ENCODE results near the gene TMEM116.
"Not testable (repeated sequence)": the region's sequence is repeated elsewhere in the genome, so short reads cannot be mapped to it uniquely, and the experiment has no call there.

Gene TMEM116

GRCh38 chr12:112009596-112009995, 3.4 kb downstream of the TMEM116 start:
- not testable (repeated sequence) for DNase-seq (ENCODE audit: low spot score)

GRCh38 chr12:112008918-112009317, 4.0 kb downstream of the TMEM116 start:
- no peak for DNase-seq (ENCODE audit: low spot score)

- no peak for DNase-seq (ENCODE audit: low spot score)
Observed at GRCh38 chr12:112007945-112008344, 5.0 kb downstream of the TMEM116 start.

GRCh38 chr12:112005419-112006395, 7.3 kb downstream of the TMEM116 start:
- peak; percentile 32 for DNase-seq (ENCODE audit: low spot score)

- no peak for DNase-seq (ENCODE audit: low spot score)
Observed at GRCh38 chr12:112004041-112004440, 8.9 kb downstream of the TMEM116 start.

- no peak for DNase-seq (ENCODE audit: low spot score)
Observed at GRCh38 chr12:112001576-112001975, 11.4 kb downstream of the TMEM116 start.

- DNase-seq (ENCODE audit: low spot score) = no peak
Observed at GRCh38 chr12:112000820-112001219, 12.1 kb downstream of the TMEM116 start.

- not testable (repeated sequence) for DNase-seq (ENCODE audit: low spot score)
Observed at GRCh38 chr12:111999129-111999528, 13.8 kb downstream of the TMEM116 start.

- DNase-seq (ENCODE audit: low spot score) = no peak
Observed at GRCh38 chr12:111998015-111998414, 14.9 kb downstream of the TMEM116 start.

- DNase-seq (ENCODE audit: low spot score) = no peak
Observed at GRCh38 chr12:111997300-111997699, 15.7 kb downstream of the TMEM116 start.

- no peak for DNase-seq (ENCODE audit: low spot score)
Observed at GRCh38 chr12:111995782-111996480, 17.0 kb downstream of the TMEM116 start.

GRCh38 chr12:111994211-111995111, 18.5 kb downstream of the TMEM116 start:
- DNase-seq (ENCODE audit: low spot score) = not testable (repeated sequence)

GRCh38 chr12:111993292-111994150, 19.4 kb downstream of the TMEM116 start:
- no peak for DNase-seq (ENCODE audit: low spot score)

- no peak for DNase-seq (ENCODE audit: low spot score)
Observed at GRCh38 chr12:111992464-111992863, 20.5 kb downstream of the TMEM116 start.

- DNase-seq (ENCODE audit: low spot score) = no peak
Observed at GRCh38 chr12:111991946-111992345, 21.0 kb downstream of the TMEM116 start.

GRCh38 chr12:111991535-111991934, 21.4 kb downstream of the TMEM116 start:
- no peak for DNase-seq (ENCODE audit: low spot score)

- DNase-seq (ENCODE audit: low spot score) = no peak
Observed at GRCh38 chr12:111984820-111985219, 28.1 kb downstream of the TMEM116 start.

- no peak for DNase-seq (ENCODE audit: low spot score)
Observed at GRCh38 chr12:111981987-111982386, 31.0 kb downstream of the TMEM116 start.

- no peak for DNase-seq (ENCODE audit: low spot score)
Observed at GRCh38 chr12:111980598-111980997, 32.4 kb downstream of the TMEM116 start.

- DNase-seq (ENCODE audit: low spot score) = no peak
Observed at GRCh38 chr12:111978545-111978944, 34.4 kb downstream of the TMEM116 start.

GRCh38 chr12:111976860-111977259, 36.1 kb downstream of the TMEM116 start:
- DNase-seq (ENCODE audit: low spot score) = no peak
